Osteoblast (primary cell): ENCODE measurements around the gene ACVR2B. TPM values are rescaled to one million over a fixed set of nuclear protein-coding genes. Genes with fewer than 3 reads are reported as not detected.

Source experiments
- DNase-seq: peaks from one replicate; pipeline ENCODE4 v3.0.0; 2011; ENCODE audit warnings: low spot score, mixed read lengths; ENCODE audit not compliant: insufficient read length; ENCODE audit errors: missing footprints
- H2AFZ ChIP-seq: 2 replicates; pipeline ENCODE4 v1.6.0; 2011; ENCODE audit warnings: mild to moderate bottlenecking, low read length
- H3K27ac ChIP-seq: 2 replicates; pipeline ENCODE4 v1.5.1; 2011; ENCODE audit warnings: mild to moderate bottlenecking, low read depth, low read length, moderate library complexity
- H3K27me3 ChIP-seq: 2 replicates; pipeline ENCODE4 v1.6.0; 2012; ENCODE audit warnings: mild to moderate bottlenecking, control low read depth, inconsistent platforms, low read length, moderate library complexity; ENCODE audit not compliant: insufficient read depth
- H3K36me3 ChIP-seq: 2 replicates; pipeline ENCODE4 v1.5.1; 2011; ENCODE audit warnings: mild to moderate bottlenecking, low read length, control low read depth, moderate library complexity; ENCODE audit not compliant: insufficient read depth
- H3K4me1 ChIP-seq: 2 replicates; pipeline ENCODE4 v1.5.1; 2011; ENCODE audit warnings: mild to moderate bottlenecking, low read length, control low read depth, moderate library complexity; ENCODE audit not compliant: insufficient read depth
- H3K4me2 ChIP-seq: 2 replicates; pipeline ENCODE4 v1.6.0; 2011; ENCODE audit warnings: mild to moderate bottlenecking, low read length; ENCODE audit not compliant: insufficient read depth
- H3K4me3 ChIP-seq: fragments of 200-600 bp; sonication (generic); 3 replicates; pipeline ENCODE4 v1.5.1; 2012; ENCODE audit warnings: mild to moderate bottlenecking, low read length, inconsistent platforms; ENCODE audit not compliant: insufficient read depth
- H3K79me2 ChIP-seq: 2 replicates; pipeline ENCODE4 v1.6.0; 2012; ENCODE audit warnings: mild to moderate bottlenecking, low read length, control low read depth, inconsistent platforms; ENCODE audit not compliant: insufficient read depth
- H3K9me3 ChIP-seq: 2 replicates; pipeline ENCODE4 v1.5.1; 2011; ENCODE audit warnings: low read depth, low read length, control low read depth
- H4K20me1 ChIP-seq: 2 replicates; pipeline ENCODE4 v1.6.0; 2012; ENCODE audit warnings: mild to moderate bottlenecking, low read length, control low read depth; ENCODE audit not compliant: insufficient read depth
- CTCF ChIP-seq: IDR thresholded peaks from 2 replicates; pipeline ENCODE4 v1.5.1; 2011; ENCODE audit warnings: mild to moderate bottlenecking, low read depth, low read length, moderate library complexity; ENCODE audit errors: extremely low read depth
- total RNA-seq: library from RNA; depleted of rRNA; stranded (reverse); fragments of >200 nt; gene quantifications from 2 replicates; pipeline ENCODE4 v1.2.3, GENCODE V29; 2012

Gene ACVR2B
- total RNA-seq, 1 donor = 3.6 TPM

DNA sequence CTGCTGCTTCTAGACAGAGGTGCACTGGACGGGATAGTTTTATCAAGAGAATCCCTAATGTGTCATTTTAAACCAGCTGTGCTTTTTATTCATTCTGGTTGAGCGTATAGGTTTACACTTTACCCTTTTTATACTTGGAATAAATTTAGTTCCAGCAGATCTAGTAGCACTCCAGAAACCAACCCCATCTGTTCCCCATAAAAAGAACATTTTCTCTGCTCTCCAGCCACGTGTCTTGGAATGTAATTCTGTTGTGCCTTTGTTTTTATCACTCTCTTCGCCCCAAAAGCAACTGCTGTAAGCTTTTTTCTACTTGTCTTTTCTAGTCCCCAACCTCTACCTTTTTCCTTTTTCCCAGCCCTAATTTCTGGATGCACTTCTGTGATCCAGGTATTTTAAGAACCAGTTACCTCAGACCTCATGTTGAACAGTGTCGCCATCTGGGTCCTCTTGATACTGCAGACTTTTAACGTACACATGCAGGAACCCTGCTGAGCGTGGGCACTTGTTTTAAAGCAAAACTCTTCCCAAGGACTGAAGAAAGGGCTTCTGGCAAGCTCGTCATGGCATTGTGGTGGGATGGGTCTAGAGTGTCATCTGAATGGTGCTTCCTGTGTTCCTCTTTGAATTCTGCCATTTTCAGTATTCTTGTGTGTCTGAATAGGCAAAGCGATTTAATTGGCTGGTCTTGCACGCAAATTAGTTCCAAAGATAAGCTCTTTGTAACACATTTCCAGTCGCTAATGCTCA is 36.8 kb downstream of the ACVR2B start:
- H3K36me3 ChIP-seq = no peaks in the 10 kb centered on the region
- no peak overlapping the region for H3K4me2 ChIP-seq
- peak; percentile 60 for DNase-seq
- no peaks in the 10 kb centered on the region for H3K9me3 ChIP-seq
- TF ChIP-seq CTCF = no peak
- no peak overlapping the region for H2AFZ ChIP-seq
- no peak overlapping the region for H3K27ac ChIP-seq
- H4K20me1 ChIP-seq = no peaks in the 10 kb centered on the region
- no peak overlapping the region for H3K4me3 ChIP-seq
- H3K27me3 ChIP-seq = no peaks in the 10 kb centered on the region
- no peaks in the 10 kb centered on the region for H3K79me2 ChIP-seq
- H3K4me1 ChIP-seq = no peaks in the 10 kb centered on the region

- Histone ChIP-seq H3K4me2 (no peak overlapping the region), H3K27me3 (no peaks in the 10 kb centered on the region), H3K79me2 (no peaks in the 10 kb centered on the region), H3K9me3 (no peaks in the 10 kb centered on the region), H4K20me1 (no peaks in the 10 kb centered on the region), H3K4me3 (no peak overlapping the region), H3K4me1 (peaks cover 5% of the 10 kb centered on the region), H2AFZ (no peak overlapping the region), H3K27ac (no peak overlapping the region), H3K36me3 (no peaks in the 10 kb centered on the region)
- DNase-seq = no peak
- TF ChIP-seq CTCF = no peak
Measured at GRCh38 chr3:38491215-38491614, 37.5 kb downstream of the ACVR2B start.

DNA sequence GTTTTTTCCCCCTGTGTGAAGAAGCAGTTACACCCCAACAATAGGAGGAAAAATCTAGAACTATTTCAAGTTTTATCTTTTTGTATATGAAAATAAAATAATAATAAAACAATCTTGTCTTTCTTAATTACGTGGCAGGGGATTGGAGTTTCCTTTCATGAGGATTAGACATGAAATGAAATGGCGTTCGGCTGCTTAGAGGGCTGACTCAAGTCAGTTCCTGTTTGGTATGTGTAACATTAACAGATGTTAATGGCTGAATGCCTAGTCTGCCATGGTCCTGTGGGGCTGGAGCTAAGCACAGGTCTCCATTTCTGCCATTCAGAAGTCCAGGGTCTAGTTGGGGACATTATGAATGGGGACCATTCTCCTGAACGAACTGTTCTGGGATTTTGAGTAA is 39.3 kb downstream of the ACVR2B start:
- peaks cover 5% of the 10 kb centered on the region for H3K36me3 ChIP-seq
- peaks cover 3% of the 10 kb centered on the region for H3K79me2 ChIP-seq
- H4K20me1 ChIP-seq = peaks cover 6% of the 10 kb centered on the region
- peak overlapping the region; percentile 48 for H3K4me2 ChIP-seq
- no peak overlapping the region for H3K27ac ChIP-seq
- peak overlapping the region; percentile 52 for H2AFZ ChIP-seq
- peaks cover 15% of the 10 kb centered on the region for H3K4me1 ChIP-seq
- H3K4me3 ChIP-seq = no peak overlapping the region
- TF ChIP-seq CTCF = no peak
- no peaks in the 10 kb centered on the region for H3K27me3 ChIP-seq
- no peaks in the 10 kb centered on the region for H3K9me3 ChIP-seq
- peak; percentile 84 for DNase-seq

DNA sequence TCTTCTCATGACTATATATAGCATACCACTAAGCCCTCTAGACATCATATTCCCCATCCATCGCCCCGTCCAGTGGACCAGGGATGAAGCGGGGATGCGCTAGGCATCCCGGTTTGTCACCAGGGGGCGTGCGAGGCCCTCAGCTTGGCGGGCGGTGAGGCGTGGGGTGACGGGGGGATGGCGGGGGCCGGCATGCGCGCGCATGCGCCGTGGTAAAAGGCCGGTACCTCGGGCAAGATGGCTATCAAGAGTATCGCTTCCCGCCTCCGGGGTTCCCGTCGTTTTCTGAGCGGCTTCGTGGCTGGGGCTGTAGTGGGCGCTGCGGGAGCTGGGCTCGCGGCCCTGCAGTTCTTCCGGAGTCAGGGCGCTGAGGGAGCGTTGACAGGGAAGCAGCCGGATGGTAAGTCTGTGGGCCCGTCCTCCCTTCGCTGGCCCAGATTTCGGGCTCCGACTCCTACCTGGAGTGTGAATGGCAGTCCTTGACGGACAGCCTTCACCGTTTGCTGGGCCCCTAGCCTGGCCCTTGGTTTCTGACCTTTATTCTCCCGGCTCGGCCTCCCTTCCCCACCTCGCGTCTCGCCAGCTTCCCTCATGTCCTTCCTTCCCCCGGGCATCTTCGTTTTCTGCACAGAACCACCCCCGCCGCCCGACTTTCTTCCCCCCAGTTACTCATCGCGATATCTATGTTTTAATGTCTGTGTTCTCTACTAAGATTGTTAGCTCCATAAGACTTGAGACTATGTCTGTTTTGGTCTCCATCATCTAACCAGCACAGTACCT is 42.6 kb downstream of the ACVR2B start, which contains the start of gene EXOG:
Gene EXOG (plus strand): TSS at position 210 of the 780 bp plus-strand sequence. CDS start 28 bp downstream, at position 238.
- peak; percentile 97 for DNase-seq
- H3K4me3 ChIP-seq = peak within 1 kb of the TSS; percentile 91
- peak within 1 kb of the TSS; percentile 99 for H2AFZ ChIP-seq
- H3K4me2 ChIP-seq = peak within 1 kb of the TSS; percentile 88
- peaks cover 15% of the 10 kb centered on the region for H3K79me2 ChIP-seq
- H3K36me3 ChIP-seq = peaks cover 18% of the 10 kb centered on the region
- TF ChIP-seq CTCF = peak; percentile 76
- H3K4me1 ChIP-seq = peaks cover 15% of the 10 kb centered on the region
- H4K20me1 ChIP-seq = peaks cover 7% of the 10 kb centered on the region
- H3K27ac ChIP-seq = peak within 1 kb of the TSS; percentile 71
- no peaks in the 10 kb centered on the region for H3K27me3 ChIP-seq
- H3K9me3 ChIP-seq = no peaks in the 10 kb centered on the region
